WTC11 (cell line): ENCODE data around the gene DUT. TPM values are rescaled to one million over a fixed set of nuclear protein-coding genes. Genes with fewer than 3 reads are reported as not detected.
A peak's percentile ranks its signal among the peaks of the same experiment; 100 is the strongest.

Experiments used
- ATAC-seq: fragments of 200-7000 bp; cut with Tn5 transposase; 2 replicates; pipeline ENCODE4 v1.10.0; 2021; ENCODE audit warnings: mild to moderate bottlenecking, moderate library complexity
- CTCF ChIA-PET: fragments of 300-600 bp; sonication (Branson Sonifier 250); formaldehyde crosslinking; loops from one replicate; lab custom pipeline; 2021; ENCODE audit warnings: antibody characterized with exemption; lab: Charles Lee
- POLR2A ChIA-PET: fragments of 350-600 bp; sonication (Branson Sonifier 250); formaldehyde crosslinking; loops from one replicate; lab custom pipeline; 2021; ENCODE audit warnings: antibody characterized with exemption; lab: Charles Lee
- DNase-seq: peaks from one replicate; pipeline ENCODE4 v3.0.0; 2021; ENCODE audit warnings: low spot score
- H3K27ac Mint-ChIP-seq: 2 replicates; pipeline ENCODE4 v1.8.0; 2021; ENCODE audit warnings: mixed read lengths
- H3K27me3 Mint-ChIP-seq: 2 replicates; pipeline ENCODE4 v1.8.0; 2021; ENCODE audit warnings: low read depth, mild to moderate bottlenecking, moderate library complexity, mixed read lengths
- H3K36me3 Mint-ChIP-seq: 2 replicates; pipeline ENCODE4 v1.8.0; 2021; ENCODE audit warnings: mixed read lengths
- H3K4me1 Mint-ChIP-seq: 2 replicates; pipeline ENCODE4 v1.8.0; 2022; ENCODE audit warnings: mixed read lengths
- H3K4me3 Mint-ChIP-seq: 2 replicates; pipeline ENCODE4 v1.8.0; 2021; ENCODE audit warnings: mild to moderate bottlenecking, moderate library complexity, mixed read lengths
- H3K9me3 Mint-ChIP-seq: 2 replicates; pipeline ENCODE4 v1.8.0; 2021; ENCODE audit warnings: mixed read lengths
- GABPB1 ChIP-seq: sonication (generic); formaldehyde crosslinking; IDR thresholded peaks from 2 replicates; pipeline ENCODE4 v1.8.1; 2023; ENCODE audit warnings: mild to moderate bottlenecking, missing genetic modification reagents
- KAT7 ChIP-seq: sonication (generic); formaldehyde crosslinking; IDR thresholded peaks from 2 replicates; pipeline ENCODE4 v1.8.1; 2023; ENCODE audit warnings: missing genetic modification reagents, mild to moderate bottlenecking, borderline replicate concordance
- MAX ChIP-seq: sonication (generic); formaldehyde crosslinking; IDR thresholded peaks from 2 replicates; pipeline ENCODE4 v1.8.0; 2022; ENCODE audit warnings: mild to moderate bottlenecking, missing genetic modification reagents
- NFYB ChIP-seq: sonication (generic); formaldehyde crosslinking; conservative IDR thresholded peaks from 2 replicates; pipeline ENCODE4 v1.8.0; 2022; ENCODE audit warnings: low read depth, missing genetic modification reagents
- RELA ChIP-seq: sonication (generic); formaldehyde crosslinking; IDR thresholded peaks from 2 replicates; pipeline ENCODE4 v1.8.1; 2022; ENCODE audit warnings: missing genetic modification reagents, mild to moderate bottlenecking, borderline replicate concordance
- SMAD4 ChIP-seq: sonication (generic); formaldehyde crosslinking; IDR thresholded peaks from 2 replicates; pipeline ENCODE4 v1.8.0; 2022; ENCODE audit warnings: mild to moderate bottlenecking, missing genetic modification reagents
- ZNF232 ChIP-seq: sonication (generic); formaldehyde crosslinking; IDR thresholded peaks from 2 replicates; pipeline ENCODE4 v1.8.0; 2022; ENCODE audit warnings: mild to moderate bottlenecking, missing genetic modification reagents
- ZNF263 ChIP-seq: sonication (generic); formaldehyde crosslinking; IDR thresholded peaks from 2 replicates; pipeline ENCODE4 v1.8.1; 2022; ENCODE audit warnings: low read depth, mild to moderate bottlenecking, moderate library complexity, missing genetic modification reagents
- ZNF281 ChIP-seq: sonication (generic); formaldehyde crosslinking; IDR thresholded peaks from 2 replicates; pipeline ENCODE4 v1.8.0; 2023; ENCODE audit warnings: mild to moderate bottlenecking, missing genetic modification reagents
- ZNF512 ChIP-seq: sonication (generic); formaldehyde crosslinking; IDR thresholded peaks from 2 replicates; pipeline ENCODE4 v1.8.1; 2022; ENCODE audit warnings: missing genetic modification reagents, borderline replicate concordance
- total RNA-seq: library from RNA; stranded (reverse); gene quantifications from 3 replicates; pipeline ENCODE4 v1.2.3, GENCODE V29; 2021
- TF ChIP-seq, protein P1 (sequence below): fragments of 250-450 bp; sonication (Bioruptor Pico); IDR thresholded peaks from 2 replicates; pipeline ENCODE4 v1.9.0; 2021; ENCODE audit warnings: mild to moderate bottlenecking, borderline replicate concordance
- TF ChIP-seq, protein P2 (sequence below): sonication (generic); formaldehyde crosslinking; conservative IDR thresholded peaks from 2 replicates; pipeline ENCODE4 v1.8.1; 2022; ENCODE audit warnings: mild to moderate bottlenecking, missing genetic modification reagents
- TF ChIP-seq, protein P3 (sequence below): sonication (generic); formaldehyde crosslinking; IDR thresholded peaks from 2 replicates; pipeline ENCODE4 v1.8.1; 2023; ENCODE audit warnings: mild to moderate bottlenecking, missing genetic modification reagents
- TF ChIP-seq, protein P4 (sequence below): fragments of 250-450 bp; sonication (Bioruptor Pico); IDR thresholded peaks from 2 replicates; pipeline ENCODE4 v1.9.0; 2021; ENCODE audit warnings: moderate library complexity, mild to moderate bottlenecking, inconsistent platforms, borderline replicate concordance

Gene DUT
- total RNA-seq, 1 experiment from 2014 or later, result 204 TPM

DNA sequence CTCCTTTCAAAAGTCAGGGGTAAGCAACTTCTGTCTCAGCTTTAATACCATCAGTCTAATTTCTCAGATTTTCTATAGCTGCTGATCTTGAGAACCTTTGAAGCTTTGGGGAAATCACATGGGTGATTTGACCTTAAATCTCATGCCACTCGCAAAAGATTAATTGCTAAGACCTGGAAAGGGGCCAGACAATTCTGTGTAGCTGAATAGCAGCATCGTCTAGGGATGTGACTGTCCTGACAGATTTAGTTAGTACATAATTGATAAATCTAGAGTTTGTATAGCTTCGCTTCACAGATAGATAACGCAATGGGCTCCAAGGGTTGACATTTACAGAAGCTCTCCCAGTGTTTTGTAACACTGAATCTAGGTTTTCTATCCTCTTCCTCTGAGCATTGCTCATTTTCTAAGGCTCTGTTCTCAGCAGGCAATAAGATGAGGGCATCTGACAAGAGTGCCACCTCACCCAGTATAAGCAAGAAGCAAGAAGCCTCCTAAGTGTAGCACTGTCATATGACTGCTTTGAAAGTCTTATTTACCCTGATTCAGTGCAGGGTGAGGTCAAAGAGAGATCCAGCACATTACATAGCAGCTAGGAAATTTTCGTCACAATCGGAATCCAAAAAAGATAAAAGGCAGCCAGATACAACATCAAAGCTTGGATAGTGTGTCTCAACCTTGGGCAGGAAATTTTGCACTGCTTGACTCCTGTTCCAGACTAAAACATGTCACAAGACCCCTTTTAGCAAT lies 47.7 kb upstream of the DUT start:
- peaks cover 62% of the 10 kb centered on the region for H3K4me1 Mint-ChIP-seq
- ATAC-seq (no peak), DNase-seq (no peak)
- H3K4me3 Mint-ChIP-seq, result no peak overlapping the region
- TF ChIP-seq, protein P1, sequence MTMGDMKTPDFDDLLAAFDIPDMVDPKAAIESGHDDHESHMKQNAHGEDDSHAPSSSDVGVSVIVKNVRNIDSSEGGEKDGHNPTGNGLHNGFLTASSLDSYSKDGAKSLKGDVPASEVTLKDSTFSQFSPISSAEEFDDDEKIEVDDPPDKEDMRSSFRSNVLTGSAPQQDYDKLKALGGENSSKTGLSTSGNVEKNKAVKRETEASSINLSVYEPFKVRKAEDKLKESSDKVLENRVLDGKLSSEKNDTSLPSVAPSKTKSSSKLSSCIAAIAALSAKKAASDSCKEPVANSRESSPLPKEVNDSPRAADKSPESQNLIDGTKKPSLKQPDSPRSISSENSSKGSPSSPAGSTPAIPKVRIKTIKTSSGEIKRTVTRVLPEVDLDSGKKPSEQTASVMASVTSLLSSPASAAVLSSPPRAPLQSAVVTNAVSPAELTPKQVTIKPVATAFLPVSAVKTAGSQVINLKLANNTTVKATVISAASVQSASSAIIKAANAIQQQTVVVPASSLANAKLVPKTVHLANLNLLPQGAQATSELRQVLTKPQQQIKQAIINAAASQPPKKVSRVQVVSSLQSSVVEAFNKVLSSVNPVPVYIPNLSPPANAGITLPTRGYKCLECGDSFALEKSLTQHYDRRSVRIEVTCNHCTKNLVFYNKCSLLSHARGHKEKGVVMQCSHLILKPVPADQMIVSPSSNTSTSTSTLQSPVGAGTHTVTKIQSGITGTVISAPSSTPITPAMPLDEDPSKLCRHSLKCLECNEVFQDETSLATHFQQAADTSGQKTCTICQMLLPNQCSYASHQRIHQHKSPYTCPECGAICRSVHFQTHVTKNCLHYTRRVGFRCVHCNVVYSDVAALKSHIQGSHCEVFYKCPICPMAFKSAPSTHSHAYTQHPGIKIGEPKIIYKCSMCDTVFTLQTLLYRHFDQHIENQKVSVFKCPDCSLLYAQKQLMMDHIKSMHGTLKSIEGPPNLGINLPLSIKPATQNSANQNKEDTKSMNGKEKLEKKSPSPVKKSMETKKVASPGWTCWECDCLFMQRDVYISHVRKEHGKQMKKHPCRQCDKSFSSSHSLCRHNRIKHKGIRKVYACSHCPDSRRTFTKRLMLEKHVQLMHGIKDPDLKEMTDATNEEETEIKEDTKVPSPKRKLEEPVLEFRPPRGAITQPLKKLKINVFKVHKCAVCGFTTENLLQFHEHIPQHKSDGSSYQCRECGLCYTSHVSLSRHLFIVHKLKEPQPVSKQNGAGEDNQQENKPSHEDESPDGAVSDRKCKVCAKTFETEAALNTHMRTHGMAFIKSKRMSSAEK, result no peak
- no peak for TF ChIP-seq ZNF512 (CRISPR knock-in tag)
- TF ChIP-seq GABPB1, result no peak
- TF ChIP-seq, protein P2, sequence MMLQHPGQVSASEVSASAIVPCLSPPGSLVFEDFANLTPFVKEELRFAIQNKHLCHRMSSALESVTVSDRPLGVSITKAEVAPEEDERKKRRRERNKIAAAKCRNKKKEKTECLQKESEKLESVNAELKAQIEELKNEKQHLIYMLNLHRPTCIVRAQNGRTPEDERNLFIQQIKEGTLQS (CRISPR knock-in tag), result no peak
- TF ChIP-seq RELA (CRISPR knock-in tag), result no peak
- TF ChIP-seq NFYB (CRISPR knock-in tag), result no peak
- TF ChIP-seq MAX (CRISPR knock-in tag), result no peak
- TF ChIP-seq, protein P3, sequence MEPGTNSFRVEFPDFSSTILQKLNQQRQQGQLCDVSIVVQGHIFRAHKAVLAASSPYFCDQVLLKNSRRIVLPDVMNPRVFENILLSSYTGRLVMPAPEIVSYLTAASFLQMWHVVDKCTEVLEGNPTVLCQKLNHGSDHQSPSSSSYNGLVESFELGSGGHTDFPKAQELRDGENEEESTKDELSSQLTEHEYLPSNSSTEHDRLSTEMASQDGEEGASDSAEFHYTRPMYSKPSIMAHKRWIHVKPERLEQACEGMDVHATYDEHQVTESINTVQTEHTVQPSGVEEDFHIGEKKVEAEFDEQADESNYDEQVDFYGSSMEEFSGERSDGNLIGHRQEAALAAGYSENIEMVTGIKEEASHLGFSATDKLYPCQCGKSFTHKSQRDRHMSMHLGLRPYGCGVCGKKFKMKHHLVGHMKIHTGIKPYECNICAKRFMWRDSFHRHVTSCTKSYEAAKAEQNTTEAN (CRISPR knock-in tag), result no peak
- TF ChIP-seq, protein P4, sequence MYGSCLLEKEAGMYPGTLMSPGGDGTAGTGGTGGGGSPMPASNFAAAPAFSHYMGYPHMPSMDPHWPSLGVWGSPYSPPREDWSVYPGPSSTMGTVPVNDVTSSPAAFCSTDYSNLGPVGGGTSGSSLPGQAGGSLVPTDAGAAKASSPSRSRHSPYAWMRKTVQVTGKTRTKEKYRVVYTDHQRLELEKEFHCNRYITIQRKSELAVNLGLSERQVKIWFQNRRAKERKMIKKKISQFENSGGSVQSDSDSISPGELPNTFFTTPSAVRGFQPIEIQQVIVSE, result no peak
- no peak for TF ChIP-seq ZNF281 (CRISPR knock-in tag)
- TF ChIP-seq SMAD4, result no peak
- TF ChIP-seq KAT7 (CRISPR knock-in tag), result no peak
- no peak for TF ChIP-seq ZNF263
- no peak for TF ChIP-seq ZNF232 (CRISPR knock-in tag)
- no peaks in the 10 kb centered on the region for H3K36me3 Mint-ChIP-seq
- H3K9me3 Mint-ChIP-seq, result no peaks in the 10 kb centered on the region
- CTCF ChIA-PET, result interaction anchor here (0.7 to 3.5 kb wide), 6 partner anchors 11 to 320 kb away, joined by 3 to 18 read pairs (median 6); no protein-coding TSS in a partner anchor
- no peaks in the 10 kb centered on the region for H3K27me3 Mint-ChIP-seq
- POLR2A ChIA-PET, result no interaction called here
- H3K27ac Mint-ChIP-seq, result 0 out of 2 replicates have a peak overlapping the region, but pooled peaks have one; percentile 8
